ENCODE measurements around the gene NCKAP5.

The NCKAP5 gene

GRCh38 chr2:133045787-133046186, 522.5 kb downstream of the NCKAP5 start:
- no peak for DNase-seq

- no peak for DNase-seq
Measured at GRCh38 chr2:133044556-133044955, 523.7 kb downstream of the NCKAP5 start.

GRCh38 chr2:133040170-133040569, 528.1 kb downstream of the NCKAP5 start:
- DNase-seq: no peak

GRCh38 chr2:133039531-133039930, 528.7 kb downstream of the NCKAP5 start:
- DNase-seq: no peak

GRCh38 chr2:133026536-133027177, 541.6 kb downstream of the NCKAP5 start:
- no peak for DNase-seq

- no peak for DNase-seq
Measured at GRCh38 chr2:133025004-133025403, 543.3 kb downstream of the NCKAP5 start.

- DNase-seq: no peak
Measured at GRCh38 chr2:133012847-133013734, 555.2 kb downstream of the NCKAP5 start.

GRCh38 chr2:133004623-133005022, 563.6 kb downstream of the NCKAP5 start:
- no peak for DNase-seq

- DNase-seq: no peak
Measured at GRCh38 chr2:132999421-132999820, 568.8 kb downstream of the NCKAP5 start.

- DNase-seq: no peak
Measured at GRCh38 chr2:132998221-132998620, 570.0 kb downstream of the NCKAP5 start.

- no peak for DNase-seq
Measured at GRCh38 chr2:132991471-132992045, 576.7 kb downstream of the NCKAP5 start.

GRCh38 chr2:132984731-132985130, 583.5 kb downstream of the NCKAP5 start:
- DNase-seq: no peak

GRCh38 chr2:132980304-132980703, 588.0 kb downstream of the NCKAP5 start:
- no peak for DNase-seq

GRCh38 chr2:132979339-132980093, 588.7 kb downstream of the NCKAP5 start:
- no peak for DNase-seq

- DNase-seq: no peak
Measured at GRCh38 chr2:132978840-132979239, 589.4 kb downstream of the NCKAP5 start.

- DNase-seq: no peak
Measured at GRCh38 chr2:132977812-132978529, 590.3 kb downstream of the NCKAP5 start.

GRCh38 chr2:132975193-132976105, 592.8 kb downstream of the NCKAP5 start:
- no peak for DNase-seq

- no peak for DNase-seq
Measured at GRCh38 chr2:132974467-132975095, 593.7 kb downstream of the NCKAP5 start.

GRCh38 chr2:132971310-132972061, 596.8 kb downstream of the NCKAP5 start:
- DNase-seq: no peak

- DNase-seq: no peak
Measured at GRCh38 chr2:132969371-132969985, 598.8 kb downstream of the NCKAP5 start.

All from NCI-H1048 (cell line).